Measurements from ENCODE around the gene SHROOM1.

DNA sequence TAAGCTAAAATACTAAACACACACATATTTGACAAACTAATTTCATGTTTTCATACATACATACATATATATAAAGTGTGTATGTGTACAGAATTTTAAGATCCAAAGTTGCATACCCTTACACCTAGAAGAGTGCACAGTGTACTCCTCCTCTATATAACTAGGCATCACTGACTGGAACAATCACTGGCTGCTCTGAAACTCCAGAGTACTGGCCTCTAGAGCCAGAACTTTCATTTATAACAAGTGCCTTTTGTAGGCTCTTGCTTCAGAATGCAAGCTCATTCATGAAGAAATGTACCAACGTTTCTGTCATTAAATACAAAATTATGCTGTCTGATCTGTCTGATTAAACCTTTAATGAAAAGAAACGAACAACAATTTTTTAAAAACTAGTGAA lies 47.0 kb upstream of the SHROOM1 start:
- no peak for TF ChIP-seq POLR2A (IDR thresholded peaks at IDR 0.05)
- TF ChIP-seq CTCF (IDR thresholded peaks at IDR 0.05), result no peak
